Nucleus accumbens (tissue), 56 donors: ENCODE measurements around the gene TASP1.
"Not testable (repeated sequence)": the region's sequence is repeated elsewhere in the genome, so short reads cannot be mapped to it uniquely, and the experiment has no call there.

Experiments
- DNase-seq, 56 donors: peaks; one replicate each; lab custom pipeline; 2025; lab: John Stamatoyannopoulos, UW

Gene TASP1

DNA sequence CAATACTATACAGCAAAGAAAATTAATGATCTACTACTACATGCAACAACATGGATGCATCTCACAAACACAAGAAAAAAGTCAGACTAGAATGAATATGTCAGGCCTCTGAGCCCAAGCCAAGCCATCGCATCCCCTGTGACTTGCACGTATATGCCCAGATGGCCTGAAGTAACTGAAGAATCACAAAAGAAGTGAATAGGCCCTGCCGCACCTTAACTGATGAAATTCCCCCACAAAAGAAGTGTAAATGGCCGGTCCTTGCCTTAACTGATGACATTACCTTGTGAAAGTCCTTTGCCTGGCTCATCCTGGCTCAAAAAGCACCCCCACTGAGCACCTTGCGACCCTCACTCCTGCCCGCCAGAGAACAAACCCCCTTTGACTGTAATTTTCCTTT lies 280.9 kb downstream of the TASP1 start:
- DNase-seq, result not testable (repeated sequence)

DNA sequence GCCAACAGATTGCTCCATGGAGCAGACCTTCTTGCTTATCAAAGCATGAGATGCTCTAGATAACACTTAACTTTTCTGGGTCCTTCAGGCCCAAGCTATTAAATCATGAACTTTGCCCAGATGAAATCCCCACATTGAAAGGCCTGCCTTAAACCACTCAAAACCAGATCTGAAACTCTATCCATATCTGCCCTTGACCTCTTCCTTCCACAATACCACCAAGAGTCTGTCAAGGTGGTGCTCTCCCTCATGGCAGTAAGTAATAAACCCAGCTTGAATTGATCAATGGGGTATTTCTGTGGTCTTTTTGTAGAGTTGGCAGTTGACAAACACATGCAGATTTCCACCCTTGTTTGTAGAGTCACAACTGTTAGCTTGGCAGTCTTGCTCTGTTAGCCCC lies 282.1 kb downstream of the TASP1 start:
- no peak for DNase-seq

DNA sequence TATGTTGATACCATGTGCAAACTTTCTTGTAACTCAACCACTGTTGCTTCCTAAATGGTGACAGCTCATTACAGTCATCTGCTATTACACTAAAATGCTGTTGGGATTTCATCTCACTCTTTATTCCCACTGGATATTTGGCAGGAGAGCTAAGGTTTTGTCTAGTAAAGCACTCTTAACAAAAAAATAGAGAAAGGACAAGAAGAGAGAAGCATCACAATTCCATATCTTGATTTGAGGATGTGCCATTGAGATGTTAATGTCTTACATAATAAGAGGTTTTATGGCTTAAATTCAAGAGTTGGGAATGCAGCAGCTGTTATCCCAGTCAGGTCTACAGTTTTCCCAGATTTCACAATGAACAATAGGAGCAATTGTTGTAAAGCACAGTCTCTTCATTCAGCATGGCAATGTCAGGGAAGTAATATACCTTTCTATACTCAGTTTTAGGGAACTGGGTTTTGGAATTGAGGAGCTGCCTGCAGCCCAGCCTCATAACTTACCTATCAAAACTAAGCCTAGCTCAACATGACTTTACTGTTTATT lies 282.7 kb downstream of the TASP1 start:
- DNase-seq, result no peak

DNA sequence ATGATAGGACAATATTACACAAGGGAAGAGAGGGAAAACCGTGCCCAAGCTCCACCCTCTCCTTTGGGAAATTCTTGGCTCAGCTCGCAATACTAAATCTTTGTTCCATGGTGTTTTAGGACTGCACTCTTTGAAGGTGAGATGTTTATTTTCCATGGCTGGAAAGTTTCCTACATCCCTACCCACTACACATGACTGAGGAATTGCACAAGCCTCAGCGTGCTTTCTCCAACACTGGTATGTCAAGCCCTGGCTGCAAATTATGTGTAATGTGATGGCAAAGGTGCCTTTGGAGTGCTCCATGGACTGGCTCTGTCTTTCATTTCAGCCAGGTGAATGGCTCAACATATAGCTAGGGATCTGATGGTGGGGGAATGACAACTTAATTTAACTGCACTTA lies 283.3 kb downstream of the TASP1 start:
- DNase-seq, result no peak

DNA sequence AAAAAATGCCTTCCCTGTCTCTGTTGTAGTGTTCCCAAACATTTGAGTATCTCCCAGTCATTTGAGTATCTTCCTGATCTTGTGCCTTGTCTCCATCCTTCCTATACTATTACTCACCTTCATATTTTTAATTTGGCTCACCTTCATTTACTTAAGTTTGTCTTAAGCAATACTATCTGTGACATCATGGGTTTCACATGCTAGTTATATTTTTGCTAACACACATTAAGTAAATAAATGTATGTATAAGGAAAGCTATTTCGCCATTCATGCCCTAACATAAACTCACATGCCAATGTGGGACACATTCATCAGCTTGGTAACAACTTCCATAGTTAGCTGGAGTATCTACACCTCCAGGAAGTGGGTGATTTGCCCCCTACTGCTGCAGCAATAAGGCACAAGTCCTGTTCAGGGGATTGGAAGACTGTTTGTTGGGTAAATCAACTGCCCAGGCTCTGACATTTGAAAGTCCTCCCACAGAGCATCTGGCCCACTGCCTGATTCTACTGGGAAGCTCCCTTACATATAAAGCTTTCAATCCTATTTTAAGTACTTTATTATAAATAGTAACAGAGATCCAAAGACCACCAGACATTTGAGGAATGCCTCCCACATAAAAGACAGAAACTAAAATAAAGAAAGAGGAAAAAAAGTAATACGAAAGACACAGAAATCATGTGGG lies 285.3 kb downstream of the TASP1 start:
- DNase-seq, result no peak

DNA sequence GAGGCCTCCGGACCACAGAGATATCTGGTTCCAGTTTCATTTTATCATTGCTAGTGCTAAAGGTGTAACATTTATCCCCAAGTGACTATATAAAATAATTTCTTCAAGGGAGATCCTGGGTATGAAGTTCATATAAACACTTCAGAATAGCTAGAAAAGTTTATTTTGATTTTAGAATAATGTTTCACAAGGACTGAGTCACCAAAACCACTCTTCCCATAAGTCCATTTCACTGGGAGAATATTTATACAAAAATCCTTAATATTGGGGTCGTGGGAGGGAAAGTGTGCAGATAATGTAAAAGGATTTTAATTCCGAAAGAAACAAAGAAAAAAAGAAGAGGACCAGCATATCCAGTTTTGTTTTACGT lies 289.5 kb downstream of the TASP1 start:
- DNase-seq, result no peak

DNA sequence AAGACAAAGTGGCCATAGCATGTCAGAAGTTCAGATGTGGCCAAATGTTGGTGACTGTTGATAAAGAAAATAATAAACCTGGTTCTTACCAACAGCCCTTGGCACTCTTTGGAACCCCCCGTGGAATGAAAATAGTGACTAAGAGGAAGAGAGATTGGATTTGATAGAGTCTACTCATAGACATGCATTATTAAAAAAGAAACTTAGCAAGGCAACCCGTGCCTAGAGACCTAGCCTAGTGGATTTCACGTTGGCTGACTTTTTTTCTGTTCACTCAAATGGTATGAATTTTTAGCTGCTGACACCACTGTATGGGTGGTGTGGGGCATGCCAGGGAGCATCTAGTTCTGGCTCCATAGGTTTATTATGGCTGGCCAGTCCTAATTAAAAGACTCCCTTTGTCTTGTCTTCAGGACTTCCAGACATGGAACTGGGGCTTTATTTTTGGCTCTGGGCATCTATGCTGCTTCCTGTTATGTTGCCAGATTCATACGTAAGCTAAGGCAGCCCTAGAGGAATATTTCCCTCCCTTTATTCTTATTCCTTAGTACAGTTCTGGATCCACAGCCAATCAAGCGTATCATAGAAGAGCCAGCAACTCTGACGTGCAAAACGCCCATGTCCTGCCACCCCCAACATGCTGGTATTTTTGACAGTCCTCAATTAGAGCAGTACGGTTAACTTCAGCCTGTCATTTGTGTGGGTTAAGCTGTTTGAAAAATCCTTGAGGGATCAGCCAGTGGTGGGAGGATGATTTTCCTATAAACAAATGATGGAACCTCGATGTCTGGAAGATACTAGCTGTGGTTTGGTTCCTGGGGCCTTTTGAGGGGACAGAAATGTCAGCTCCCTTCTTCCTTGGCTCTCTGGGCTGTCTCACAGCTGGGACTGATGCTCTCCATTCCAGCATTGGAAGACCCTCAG lies 290.2 kb downstream of the TASP1 start:
- DNase-seq, result no peak

DNA sequence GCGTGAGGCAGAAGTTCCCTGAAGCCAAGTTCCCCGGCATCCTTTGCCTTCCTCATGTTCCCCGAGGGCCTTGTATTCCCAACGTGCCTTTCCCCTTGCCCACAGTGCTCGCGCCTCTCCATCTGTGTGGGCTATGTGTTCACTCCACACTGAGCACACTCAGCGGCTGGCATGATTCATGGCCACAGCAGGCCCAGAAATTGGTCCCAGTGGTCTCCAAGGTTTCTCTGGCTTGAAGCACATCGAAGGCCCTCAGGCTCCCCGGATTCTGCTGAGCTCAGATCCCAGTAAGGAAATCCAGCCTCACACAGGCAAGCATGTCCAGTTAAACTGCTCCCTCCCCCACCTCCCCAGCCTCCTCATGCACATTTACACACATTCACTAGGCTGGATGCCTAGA lies 294.1 kb downstream of the TASP1 start:
- DNase-seq, result no peak

DNA sequence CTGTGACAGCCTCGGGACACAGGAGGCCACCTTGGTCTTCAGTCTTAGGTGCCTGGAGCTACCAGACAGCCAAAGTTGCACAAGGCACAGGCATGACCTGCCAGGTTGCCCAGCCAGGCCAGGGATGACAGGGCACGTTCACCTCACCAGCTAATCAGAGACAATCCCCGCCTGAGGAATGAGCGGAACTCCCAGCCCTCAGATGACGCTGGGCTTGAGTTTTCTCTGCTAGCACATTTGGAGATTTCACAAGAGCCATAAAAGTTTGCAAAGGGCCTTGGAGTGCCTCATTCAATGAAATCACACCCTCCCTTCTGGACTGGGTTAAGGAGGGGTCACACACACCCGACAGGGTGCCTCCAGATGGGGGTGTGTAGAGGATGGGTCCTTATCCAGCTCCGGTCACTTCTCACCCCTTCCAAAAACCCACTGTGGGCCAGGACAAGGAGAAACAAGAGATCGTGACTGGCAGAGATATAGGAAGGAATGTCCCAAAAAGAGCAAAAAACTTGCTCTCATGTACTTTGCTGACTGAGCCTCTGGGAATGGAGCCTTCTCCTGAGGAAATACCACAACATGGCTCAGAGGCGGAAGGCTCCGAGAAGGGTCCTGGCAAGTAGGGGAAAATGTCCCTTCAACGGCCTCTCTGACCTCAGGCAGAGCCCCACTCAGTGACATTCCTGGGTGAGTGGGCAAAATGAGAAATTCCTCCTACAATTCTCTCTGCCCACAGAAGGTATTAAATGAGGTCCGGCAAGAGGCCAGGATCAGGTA lies 296.1 kb downstream of the TASP1 start:
- no peak for DNase-seq

DNA sequence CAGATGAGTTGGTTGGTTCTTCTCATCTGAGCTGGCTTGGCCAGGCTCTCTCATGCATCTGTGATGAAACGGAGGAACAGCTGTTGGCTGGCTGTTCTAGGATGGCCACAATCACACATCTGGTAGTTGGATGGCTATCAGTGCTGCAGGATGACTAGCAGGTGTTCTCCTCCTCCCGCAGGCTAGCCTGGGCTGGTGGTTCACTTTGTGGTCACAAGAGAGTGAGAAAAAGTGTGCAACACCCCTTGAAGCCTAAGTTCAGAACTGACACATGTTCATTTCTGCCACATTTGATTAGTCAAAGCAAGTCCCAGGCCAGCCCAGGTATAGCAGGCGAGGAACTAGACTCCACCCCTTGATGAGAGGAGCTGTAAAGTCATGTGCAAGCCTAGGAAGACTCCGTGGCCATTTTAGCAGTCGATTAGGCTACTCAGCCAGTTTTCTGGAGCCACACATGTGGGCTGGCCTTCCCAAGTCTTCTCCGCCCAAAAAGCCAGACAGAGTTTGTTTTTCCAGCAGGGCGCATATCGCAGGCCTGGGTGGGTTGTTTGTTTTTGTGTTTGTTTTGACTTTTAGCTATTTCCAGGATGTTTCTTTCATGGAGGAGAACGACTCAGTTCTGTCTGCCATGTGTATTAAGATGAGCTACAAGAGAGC lies 296.9 kb downstream of the TASP1 start:
- no peak for DNase-seq

DNA sequence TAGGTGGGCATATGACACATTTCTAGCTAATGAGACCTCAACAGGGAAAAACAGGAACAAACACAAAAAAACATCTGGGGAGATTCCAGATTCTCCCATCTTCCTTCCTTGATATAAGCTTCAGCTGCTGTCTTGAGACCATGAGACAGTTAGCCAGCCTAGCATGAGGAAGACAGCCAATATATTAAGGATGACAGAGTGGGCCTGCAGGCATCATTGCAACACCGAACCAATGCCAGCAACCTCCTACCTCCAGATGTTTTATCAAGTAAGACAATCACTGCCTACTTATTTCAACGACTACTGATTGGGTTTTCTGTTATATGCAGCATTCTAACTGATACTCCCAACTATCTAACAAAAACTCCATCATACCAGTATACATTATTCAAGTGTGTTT lies 298.6 kb downstream of the TASP1 start:
- DNase-seq, result no peak
